ENCODE data around the gene FLRT1. TPM values are rescaled to one million over a fixed set of nuclear protein-coding genes. Genes with fewer than 3 reads are reported as not detected.

The FLRT1 gene
- total RNA-seq, 2 donors from 2014 or later, result not detected

DNA sequence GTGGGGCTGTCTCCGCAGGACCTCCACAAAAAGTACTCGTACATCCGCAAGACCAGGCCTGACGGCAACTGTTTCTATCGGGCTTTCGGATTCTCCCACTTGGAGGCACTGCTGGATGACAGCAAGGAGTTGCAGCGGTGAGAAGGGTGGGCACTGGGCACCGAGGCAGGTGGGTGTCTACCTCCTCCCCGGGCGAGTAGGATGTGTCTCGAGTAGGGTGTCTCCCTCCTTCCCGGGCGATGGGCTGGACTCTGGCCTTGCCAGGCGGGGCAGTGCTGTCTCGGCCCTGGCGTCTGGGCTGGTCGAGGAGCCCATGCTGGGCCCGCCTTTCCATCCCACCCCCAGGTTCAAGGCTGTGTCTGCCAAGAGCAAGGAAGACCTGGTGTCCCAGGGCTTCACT, 39.2 kb upstream of the FLRT1 start:
- WGBS, 2 experiments (ENCODE audit: insufficient coverage in 1 of 2, insufficient read length in 1 of 2), result 95 to 97% methylated on average over 16 to 18 of the region's 18 CpGs
- Histone ChIP-seq H3K9ac (ENCODE audit: extremely low read depth, low read length, poor library complexity, severe bottlenecking) (no peak overlapping the region), H3K9me3 (ENCODE audit: control insufficient read depth, low read length) (no peaks in the 10 kb centered on the region), H3K4me1 (ENCODE audit: control insufficient read depth, insufficient read depth, low read length) (no peaks in the 10 kb centered on the region), H3K36me3 (ENCODE audit: control insufficient read depth, insufficient read depth, low read length) (peaks cover 40% of the 10 kb centered on the region), H3K27me3 (ENCODE audit: control insufficient read depth, insufficient read depth, low read length, poor library complexity, severe bottlenecking) (peaks cover 8% of the 10 kb centered on the region), H3K27ac (ENCODE audit: low read depth, low read length) (no peak overlapping the region), H3K4me3 (ENCODE audit: low read length) (no peak overlapping the region)
- Mint-ChIP-seq H3K27me3 (ENCODE audit: insufficient read depth) (peaks cover 9% of the 10 kb centered on the region), H3K27ac (no peak overlapping the region), H3K4me3 (no peak overlapping the region), H3K4me1 (peaks cover 4% of the 10 kb centered on the region), H3K36me3 (ENCODE audit: low read depth) (peaks cover 49% of the 10 kb centered on the region), H3K9me3 (no peaks in the 10 kb centered on the region)
- DNase-seq, result no peak
- TF ChIP-seq, protein P1, sequence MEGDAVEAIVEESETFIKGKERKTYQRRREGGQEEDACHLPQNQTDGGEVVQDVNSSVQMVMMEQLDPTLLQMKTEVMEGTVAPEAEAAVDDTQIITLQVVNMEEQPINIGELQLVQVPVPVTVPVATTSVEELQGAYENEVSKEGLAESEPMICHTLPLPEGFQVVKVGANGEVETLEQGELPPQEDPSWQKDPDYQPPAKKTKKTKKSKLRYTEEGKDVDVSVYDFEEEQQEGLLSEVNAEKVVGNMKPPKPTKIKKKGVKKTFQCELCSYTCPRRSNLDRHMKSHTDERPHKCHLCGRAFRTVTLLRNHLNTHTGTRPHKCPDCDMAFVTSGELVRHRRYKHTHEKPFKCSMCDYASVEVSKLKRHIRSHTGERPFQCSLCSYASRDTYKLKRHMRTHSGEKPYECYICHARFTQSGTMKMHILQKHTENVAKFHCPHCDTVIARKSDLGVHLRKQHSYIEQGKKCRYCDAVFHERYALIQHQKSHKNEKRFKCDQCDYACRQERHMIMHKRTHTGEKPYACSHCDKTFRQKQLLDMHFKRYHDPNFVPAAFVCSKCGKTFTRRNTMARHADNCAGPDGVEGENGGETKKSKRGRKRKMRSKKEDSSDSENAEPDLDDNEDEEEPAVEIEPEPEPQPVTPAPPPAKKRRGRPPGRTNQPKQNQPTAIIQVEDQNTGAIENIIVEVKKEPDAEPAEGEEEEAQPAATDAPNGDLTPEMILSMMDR (conservative IDR thresholded peaks at IDR 0.05), result no peak

DNA sequence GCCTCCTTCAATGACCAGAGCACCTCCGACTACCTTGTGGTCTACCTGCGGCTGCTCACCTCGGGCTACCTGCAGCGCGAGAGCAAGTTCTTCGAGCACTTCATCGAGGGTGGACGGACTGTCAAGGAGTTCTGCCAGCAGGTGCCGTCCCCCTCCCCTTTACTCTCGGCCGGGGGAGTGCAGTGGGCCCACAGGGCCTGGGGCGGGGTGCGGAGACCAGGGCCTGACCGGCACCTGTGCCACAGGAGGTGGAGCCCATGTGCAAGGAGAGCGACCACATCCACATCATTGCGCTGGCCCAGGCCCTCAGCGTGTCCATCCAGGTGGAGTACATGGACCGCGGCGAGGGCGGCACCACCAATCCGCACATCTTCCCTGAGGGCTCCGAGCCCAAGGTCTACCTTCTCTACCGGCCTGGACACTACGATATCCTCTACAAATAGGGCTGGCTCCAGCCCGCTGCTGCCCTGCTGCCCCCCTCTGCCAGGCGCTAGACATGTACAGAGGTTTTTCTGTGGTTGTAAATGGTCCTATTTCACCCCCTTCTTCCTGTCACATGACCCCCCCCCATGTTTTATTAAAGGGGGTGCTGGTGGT, 38.5 kb upstream of the FLRT1 start:
- TF ChIP-seq, protein P1 (conservative IDR thresholded peaks at IDR 0.05), result no peak
- H3K9ac ChIP-seq (ENCODE audit: extremely low read depth, low read length, poor library complexity, severe bottlenecking), result no peak overlapping the region
- peaks cover 36% of the 10 kb centered on the region for H3K36me3 ChIP-seq (ENCODE audit: control insufficient read depth, insufficient read depth, low read length)
- no peaks in the 10 kb centered on the region for H3K4me1 ChIP-seq (ENCODE audit: control insufficient read depth, insufficient read depth, low read length)
- peaks cover 13% of the 10 kb centered on the region for H3K27me3 ChIP-seq (ENCODE audit: control insufficient read depth, insufficient read depth, low read length, poor library complexity, severe bottlenecking)
- Mint-ChIP-seq H3K27ac (no peak overlapping the region), H3K27me3 (ENCODE audit: insufficient read depth) (peaks cover 16% of the 10 kb centered on the region), H3K36me3 (ENCODE audit: low read depth) (peaks cover 42% of the 10 kb centered on the region), H3K4me3 (no peak overlapping the region), H3K9me3 (no peaks in the 10 kb centered on the region), H3K4me1 (peaks cover 4% of the 10 kb centered on the region)
- no peaks in the 10 kb centered on the region for H3K9me3 ChIP-seq (ENCODE audit: control insufficient read depth, low read length)
- no peak overlapping the region for H3K27ac ChIP-seq (ENCODE audit: low read depth, low read length)
- DNase-seq, result no peak
- no peak overlapping the region for H3K4me3 ChIP-seq (ENCODE audit: low read length)
- 93 to 97% methylated on average over 25 to 27 of the region's 27 CpGs for WGBS, 2 experiments (ENCODE audit: insufficient coverage in 1 of 2, insufficient read length in 1 of 2)

DNA sequence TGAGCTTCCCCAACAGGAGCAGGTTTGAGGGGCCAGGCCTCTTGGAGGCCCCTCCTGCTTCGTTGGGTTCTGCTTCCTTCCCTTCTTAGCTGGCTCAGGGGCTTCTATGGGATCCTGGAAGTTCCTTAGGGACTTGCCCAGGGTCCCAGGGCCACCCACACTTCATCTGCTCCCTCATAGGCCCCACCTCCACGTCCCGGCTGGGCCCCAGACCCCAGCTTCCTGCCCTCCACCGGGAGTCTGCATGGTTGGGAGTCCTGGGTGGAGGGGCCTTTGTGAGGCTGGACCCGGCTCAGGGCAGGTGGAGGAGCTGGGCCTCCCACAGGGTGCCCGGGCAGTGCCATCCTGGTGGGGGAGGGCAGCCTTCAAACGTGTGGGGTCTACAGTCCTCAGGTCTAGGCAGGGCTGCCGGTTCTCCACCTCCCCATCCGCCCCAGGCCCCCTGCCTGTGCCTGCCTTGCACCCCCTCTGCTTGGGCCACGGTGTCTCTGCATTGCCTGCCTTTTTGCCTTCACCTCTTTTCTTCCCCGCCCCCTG, 37.9 kb upstream of the FLRT1 start:
- Mint-ChIP-seq H3K4me1 (peaks cover 4% of the 10 kb centered on the region), H3K27ac (no peak overlapping the region), H3K4me3 (no peak overlapping the region), H3K27me3 (ENCODE audit: insufficient read depth) (peaks cover 22% of the 10 kb centered on the region), H3K9me3 (no peaks in the 10 kb centered on the region), H3K36me3 (ENCODE audit: low read depth) (peaks cover 41% of the 10 kb centered on the region)
- 77 to 87% methylated on average over 4 to 11 of the region's 11 CpGs for whole genome bisulfite sequencing, 2 experiments (ENCODE audit: insufficient coverage in 1 of 2, insufficient read length in 1 of 2)
- no peak overlapping the region for H3K4me3 ChIP-seq (ENCODE audit: low read length)
- no peaks in the 10 kb centered on the region for H3K9me3 ChIP-seq (ENCODE audit: control insufficient read depth, low read length)
- H3K27me3 ChIP-seq (ENCODE audit: control insufficient read depth, insufficient read depth, low read length, poor library complexity, severe bottlenecking), result peaks cover 13% of the 10 kb centered on the region
- H3K27ac ChIP-seq (ENCODE audit: low read depth, low read length), result no peak overlapping the region
- peaks cover 34% of the 10 kb centered on the region for H3K36me3 ChIP-seq (ENCODE audit: control insufficient read depth, insufficient read depth, low read length)
- H3K4me1 ChIP-seq (ENCODE audit: control insufficient read depth, insufficient read depth, low read length), result no peaks in the 10 kb centered on the region
- TF ChIP-seq, protein P1 (conservative IDR thresholded peaks at IDR 0.05), result no peak
- DNase-seq, result no peak
- H3K9ac ChIP-seq (ENCODE audit: extremely low read depth, low read length, poor library complexity, severe bottlenecking), result no peak overlapping the region
